Neural progenitor cell (in vitro differentiated cells): ENCODE results near the gene CIDEA. TPM values are rescaled to one million over a fixed set of nuclear protein-coding genes. Genes with fewer than 3 reads are reported as not detected.
A peak's percentile ranks its signal among the peaks of the same experiment; 100 is the strongest.

ENCODE experiments used
- DNase-seq: peaks from one replicate; pipeline ENCODE4 v3.0.0-alpha.2; 2016; ENCODE audit warnings: low spot score
- H2AFZ ChIP-seq: fragments of 200-600 bp; sonication (generic); replicated peaks from 2 replicates; pipeline ENCODE4 v1.6.1; 2016; ENCODE audit warnings: antibody characterized with exemption
- H3F3A ChIP-seq: fragments of 200-600 bp; sonication (generic); 2 replicates; pipeline ENCODE4 v1.6.1; 2016; ENCODE audit warnings: antibody characterized with exemption, low read depth
- H3K27ac ChIP-seq: fragments of 200-600 bp; sonication (generic); 2 replicates; pipeline ENCODE4 v1.5.1; 2016; ENCODE audit warnings: mild to moderate bottlenecking
- H3K27me3 ChIP-seq: fragments of 200-600 bp; sonication (generic); 2 replicates; pipeline ENCODE4 v1.6.1; 2016; ENCODE audit warnings: mild to moderate bottlenecking, moderate library complexity
- H3K36me3 ChIP-seq: fragments of 200-600 bp; sonication (generic); 2 replicates; pipeline ENCODE4 v1.5.1; 2016
- H3K4me1 ChIP-seq: fragments of 200-600 bp; sonication (generic); 2 replicates; pipeline ENCODE4 v1.6.1; 2016; ENCODE audit warnings: mixed run types
- H3K4me2 ChIP-seq: fragments of 200-600 bp; sonication (generic); 2 replicates; pipeline ENCODE4 v1.6.1; 2016
- H3K4me3 ChIP-seq: fragments of 200-600 bp; sonication (generic); 2 replicates; pipeline ENCODE4 v1.5.1; 2016
- H3K79me2 ChIP-seq: fragments of 200-600 bp; sonication (generic); 2 replicates; pipeline ENCODE4 v1.6.1; 2016; ENCODE audit warnings: low read depth
- H3K9ac ChIP-seq: fragments of 200-600 bp; sonication (generic); 2 replicates; pipeline ENCODE4 v1.6.1; 2016
- H3K9me3 ChIP-seq: fragments of 200-600 bp; sonication (generic); 2 replicates; pipeline ENCODE4 v1.5.1; 2016; ENCODE audit warnings: low read depth
- H4K20me1 ChIP-seq: fragments of 200-600 bp; sonication (generic); 2 replicates; pipeline ENCODE4 v1.6.1; 2016; ENCODE audit warnings: low read depth
- H3K27ac Mint-ChIP-seq: 3 replicates; pipeline ENCODE4 v1.8.0; 2021; ENCODE audit warnings: mixed read lengths
- H3K27me3 Mint-ChIP-seq: 2 replicates; pipeline ENCODE4 v1.8.0; 2022; ENCODE audit warnings: low read depth, mild to moderate bottlenecking, inconsistent platforms, moderate library complexity, mixed read lengths; ENCODE audit not compliant: insufficient read depth
- H3K36me3 Mint-ChIP-seq: 3 replicates; pipeline ENCODE4 v1.8.0; 2021; ENCODE audit warnings: mixed read lengths
- H3K4me1 Mint-ChIP-seq: 3 replicates; pipeline ENCODE4 v1.8.0; 2021; ENCODE audit warnings: mixed read lengths
- H3K4me3 Mint-ChIP-seq: 3 replicates; pipeline ENCODE4 v1.8.0; 2021; ENCODE audit warnings: mild to moderate bottlenecking, moderate library complexity, mixed read lengths
- H3K9me3 Mint-ChIP-seq: 3 replicates; pipeline ENCODE4 v1.8.0; 2020; ENCODE audit warnings: mixed read lengths
- EZH2 ChIP-seq: fragments of 200-600 bp; sonication (generic); IDR thresholded peaks from 2 replicates; pipeline ENCODE4 v1.6.1; 2017; ENCODE audit warnings: antibody characterized with exemption, mild to moderate bottlenecking, moderate library complexity
- EZH2phosphoT487 ChIP-seq: fragments of 200-600 bp; sonication (generic); IDR thresholded peaks from 2 replicates; pipeline ENCODE4 v1.6.1; 2017; ENCODE audit warnings: antibody characterized with exemption
- total RNA-seq: library from RNA; depleted of rRNA; stranded (reverse); fragments of >200 nt; gene quantifications from 2 replicates; pipeline ENCODE4 v1.2.3, GENCODE V29; 2015; ENCODE audit warnings: low replicate concordance
- TF ChIP-seq, protein P1 (sequence below): fragments of 200-600 bp; sonication (generic); IDR thresholded peaks from 2 replicates; pipeline ENCODE4 v1.5.1; 2017; ENCODE audit warnings: antibody characterized with exemption, mild to moderate bottlenecking

CIDEA gene
- total RNA-seq, 1 donor from 2014 or later = not detected

DNA sequence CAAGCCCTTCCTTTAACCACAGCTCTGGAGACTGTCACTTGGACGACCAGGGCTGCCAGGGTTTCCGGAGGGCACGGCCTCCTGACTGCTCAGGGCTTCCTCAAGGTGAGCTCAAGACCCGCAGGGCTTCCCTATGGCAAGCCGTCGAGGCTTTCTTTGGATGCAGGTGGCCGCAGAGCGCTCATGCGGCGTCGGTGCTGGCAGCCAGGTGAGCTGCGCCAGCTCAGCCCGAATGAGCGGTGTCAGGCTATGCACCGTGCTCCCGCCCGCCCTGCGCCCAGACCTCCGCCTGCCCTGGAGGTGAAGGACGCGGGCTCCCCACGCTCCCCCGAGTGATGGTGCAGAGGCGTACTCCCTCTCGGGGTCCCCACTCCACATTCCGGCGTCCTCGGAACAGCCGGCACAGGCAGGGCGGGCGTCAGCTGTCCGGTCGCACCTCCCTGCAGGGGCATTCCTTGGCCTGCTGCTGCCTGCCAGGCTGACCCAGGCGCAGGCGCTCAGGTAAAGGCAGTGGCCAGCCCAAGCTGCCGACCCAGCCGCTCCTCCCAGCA, 33.0 kb downstream of the CIDEA start:
- Histone ChIP-seq H3K9ac (no peak overlapping the region), H3K27ac (no peak overlapping the region)
- peaks cover 38% of the 10 kb centered on the region for H3K27me3 Mint-ChIP-seq

GRCh38 chr18:12287684-12288402, 33.7 kb downstream of the CIDEA start:
- Mint-ChIP-seq H3K27me3 (peaks cover 37% of the 10 kb centered on the region), H3K4me1 (peaks cover 30% of the 10 kb centered on the region), H3K4me3 (peak overlapping the region; percentile 87), H3K36me3 (no peaks in the 10 kb centered on the region), H3K9me3 (no peaks in the 10 kb centered on the region), H3K27ac (no peak overlapping the region)
- peak overlapping the region; percentile 82 for H2AFZ ChIP-seq
- peak overlapping the region; percentile 94 for H3K4me2 ChIP-seq
- peaks cover 56% of the 10 kb centered on the region for H3K27me3 ChIP-seq
- peak; percentile 63 for DNase-seq
- peaks cover 10% of the 10 kb centered on the region for H3F3A ChIP-seq
- no peaks in the 10 kb centered on the region for H3K79me2 ChIP-seq
- H3K9me3 ChIP-seq = no peaks in the 10 kb centered on the region
- peak overlapping the region; percentile 61 for H3K4me3 ChIP-seq
- H3K4me1 ChIP-seq = peaks cover 14% of the 10 kb centered on the region
- no peak overlapping the region for H3K27ac ChIP-seq
- TF ChIP-seq, protein P1, sequence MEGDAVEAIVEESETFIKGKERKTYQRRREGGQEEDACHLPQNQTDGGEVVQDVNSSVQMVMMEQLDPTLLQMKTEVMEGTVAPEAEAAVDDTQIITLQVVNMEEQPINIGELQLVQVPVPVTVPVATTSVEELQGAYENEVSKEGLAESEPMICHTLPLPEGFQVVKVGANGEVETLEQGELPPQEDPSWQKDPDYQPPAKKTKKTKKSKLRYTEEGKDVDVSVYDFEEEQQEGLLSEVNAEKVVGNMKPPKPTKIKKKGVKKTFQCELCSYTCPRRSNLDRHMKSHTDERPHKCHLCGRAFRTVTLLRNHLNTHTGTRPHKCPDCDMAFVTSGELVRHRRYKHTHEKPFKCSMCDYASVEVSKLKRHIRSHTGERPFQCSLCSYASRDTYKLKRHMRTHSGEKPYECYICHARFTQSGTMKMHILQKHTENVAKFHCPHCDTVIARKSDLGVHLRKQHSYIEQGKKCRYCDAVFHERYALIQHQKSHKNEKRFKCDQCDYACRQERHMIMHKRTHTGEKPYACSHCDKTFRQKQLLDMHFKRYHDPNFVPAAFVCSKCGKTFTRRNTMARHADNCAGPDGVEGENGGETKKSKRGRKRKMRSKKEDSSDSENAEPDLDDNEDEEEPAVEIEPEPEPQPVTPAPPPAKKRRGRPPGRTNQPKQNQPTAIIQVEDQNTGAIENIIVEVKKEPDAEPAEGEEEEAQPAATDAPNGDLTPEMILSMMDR = no peak
- TF ChIP-seq EZH2 (peak; percentile 56), EZH2phosphoT487 (peak; percentile 56)
- H4K20me1 ChIP-seq = no peaks in the 10 kb centered on the region
- no peaks in the 10 kb centered on the region for H3K36me3 ChIP-seq
- no peak overlapping the region for H3K9ac ChIP-seq

More for the DNA sequence above, 33.0 kb downstream of the CIDEA start:
- H3K27me3 ChIP-seq = peaks cover 56% of the 10 kb centered on the region
- peak overlapping the region; percentile 94 for H3K4me2 ChIP-seq
- Mint-ChIP-seq H3K9me3 (no peaks in the 10 kb centered on the region), H3K4me3 (no peak overlapping the region), H3K27ac (no peak overlapping the region), H3K36me3 (no peaks in the 10 kb centered on the region), H3K4me1 (peaks cover 36% of the 10 kb centered on the region)
- H4K20me1 ChIP-seq = no peaks in the 10 kb centered on the region
- peak overlapping the region; percentile 82 for H2AFZ ChIP-seq
- DNase-seq = peak; percentile 55
- H3K4me3 ChIP-seq = peak overlapping the region; percentile 61
- no peaks in the 10 kb centered on the region for H3K9me3 ChIP-seq
- H3K4me1 ChIP-seq = peaks cover 14% of the 10 kb centered on the region
- H3K36me3 ChIP-seq = no peaks in the 10 kb centered on the region
- TF ChIP-seq, protein P1 = no peak
- TF ChIP-seq EZH2 (peak; percentile 82), EZH2phosphoT487 (peak; percentile 74)
- peaks cover 10% of the 10 kb centered on the region for H3F3A ChIP-seq
- H3K79me2 ChIP-seq = no peaks in the 10 kb centered on the region

DNA sequence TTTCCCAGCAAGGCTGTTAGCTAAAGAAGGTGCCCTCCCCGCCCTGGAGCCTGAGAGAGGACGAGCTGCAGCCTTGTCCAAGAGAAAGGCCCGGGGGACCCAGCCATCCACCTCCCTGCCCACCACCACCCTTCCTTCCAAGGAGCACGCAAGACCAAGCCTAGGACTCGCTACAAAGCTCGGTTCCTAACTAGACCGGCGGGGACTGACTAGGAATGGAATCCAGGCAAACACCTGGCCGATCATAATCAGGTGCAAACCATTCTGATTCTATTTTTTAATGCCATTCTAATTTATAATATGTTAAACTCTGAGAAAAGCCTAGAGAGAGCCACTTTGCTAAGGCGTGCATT, 34.2 kb downstream of the CIDEA start:
- Mint-ChIP-seq H3K36me3 (no peaks in the 10 kb centered on the region), H3K4me3 (peak overlapping the region; percentile 87), H3K4me1 (peaks cover 25% of the 10 kb centered on the region), H3K9me3 (no peaks in the 10 kb centered on the region), H3K27ac (no peak overlapping the region), H3K27me3 (peaks cover 35% of the 10 kb centered on the region)
- Histone ChIP-seq H4K20me1 (no peaks in the 10 kb centered on the region), H3K27ac (no peak overlapping the region), H3K4me1 (peaks cover 14% of the 10 kb centered on the region), H3K4me2 (peak overlapping the region; percentile 94), H3F3A (peaks cover 10% of the 10 kb centered on the region), H2AFZ (peak overlapping the region; percentile 82), H3K36me3 (no peaks in the 10 kb centered on the region), H3K4me3 (peak overlapping the region; percentile 61), H3K27me3 (peaks cover 56% of the 10 kb centered on the region), H3K9ac (no peak overlapping the region), H3K79me2 (no peaks in the 10 kb centered on the region), H3K9me3 (no peaks in the 10 kb centered on the region)
- TF ChIP-seq EZH2phosphoT487 = no peak
- TF ChIP-seq EZH2 = no peak
- TF ChIP-seq, protein P1 = no peak
- no peak for DNase-seq
